K562 (cell line): ENCODE measurements around the gene OR13A1. TPM values are rescaled to one million over a fixed set of nuclear protein-coding genes. Genes with fewer than 3 reads are reported as not detected.
A peak's percentile ranks its signal among the peaks of the same experiment; 100 is the strongest.

Source experiments
- ATAC-seq: fragments of 200-7000 bp; cut with Tn5 transposase; 3 replicates; pipeline ENCODE4 v1.9.1; 2020; ENCODE audit warnings: moderate library complexity
- BruUV-seq: library from RNA; stranded (reverse); fragments of 400-500 nt; replicated peaks from 2 replicates; lab custom pipeline; 2021; lab: Mats Ljungman, UMichigan
- CTCF ChIA-PET: fragments of 300-600 bp; formaldehyde crosslinking; extraction: SDS; loops from one replicate; lab custom pipeline; 2021; ENCODE audit warnings: low intra/inter-chr PET ratio; lab: Yijun Ruan, JAX
- POLR2A ChIA-PET: fragments of 300-600, 350-650 bp; sonication (Branson Sonifier 250); formaldehyde crosslinking; extraction: SDS; loops from one replicate; lab custom pipeline; 2021; ENCODE audit warnings: antibody characterized with exemption, inconsistent platforms; lab: Yijun Ruan, JAX
- DNase-seq, 4 experiments: peaks; one replicate each; pipeline versions ENCODE4 v3.0.0 to v3.0.0-alpha.2; 2011 to 2018; ENCODE audit warnings: low spot score in 3 of 4, mixed read lengths in 3 of 4; ENCODE audit errors: extremely low read depth in 1 of 4
- FAIRE-seq: peaks from 2 replicates; lab custom pipeline; 2011; peaks lifted over from hg19 to GRCh38; lab: Jason Lieb, UNC
- H2AFZ ChIP-seq: 2 replicates; pipeline ENCODE4 v1.6.0; 2011; ENCODE audit warnings: low read depth, low read length, control low read depth, inconsistent platforms
- H3K27ac ChIP-seq: fragments of 200-600 bp; 3 replicates; pipeline ENCODE4 v1.8.0; 2011; ENCODE audit warnings: low read depth, mild to moderate bottlenecking, control low read depth, inconsistent platforms, low read length, moderate library complexity, mixed read lengths; ENCODE audit errors: extremely low read depth
- H3K27me3 ChIP-seq, 2 experiments: fragments of 300-600 bp in 1 of 2; 2 replicates in 1 of 2; 3 replicates in 1 of 2; pipeline versions ENCODE4 v1.6.0 to v1.8.0; 2011; ENCODE audit warnings: inconsistent platforms in 2 of 2, low read length in 2 of 2, mild to moderate bottlenecking in 1 of 2, mixed read lengths in 1 of 2, moderate library complexity in 1 of 2; ENCODE audit not compliant: control insufficient read depth in 2 of 2, insufficient read depth in 2 of 2
- H3K36me3 ChIP-seq: fragments of 300-600 bp; 3 replicates; pipeline ENCODE4 v1.8.0; 2011; ENCODE audit warnings: mild to moderate bottlenecking, low read length, inconsistent platforms; ENCODE audit not compliant: control insufficient read depth, insufficient read depth
- H3K4me1 ChIP-seq, 2 experiments: fragments of 200-600 bp in 1 of 2; replicated peaks in 1 of 2; 2 replicates in 1 of 2; 3 replicates in 1 of 2; pipeline versions ENCODE4 v1.5.1 to v1.8.0; 2011; ENCODE audit warnings: inconsistent platforms in 2 of 2, low read length in 2 of 2, mild to moderate bottlenecking in 1 of 2, mixed read lengths in 1 of 2, moderate library complexity in 1 of 2; ENCODE audit not compliant: control insufficient read depth in 2 of 2, insufficient read depth in 2 of 2
- H3K4me2 ChIP-seq: 2 replicates; pipeline ENCODE4 v1.6.1; 2011; ENCODE audit warnings: low read length, control low read depth, inconsistent platforms, mixed read lengths; ENCODE audit not compliant: insufficient read depth
- H3K4me3 ChIP-seq: fragments of 200-600 bp; sonication (generic), shearing (Covaris generic); 2 replicates; pipeline ENCODE4 v1.5.1; 2016; ENCODE audit warnings: control low read depth, inconsistent platforms
- H3K79me2 ChIP-seq: fragments of 200-600 bp; 3 replicates; pipeline ENCODE4 v1.8.0; 2011; ENCODE audit warnings: low read length, inconsistent platforms; ENCODE audit not compliant: control insufficient read depth, insufficient read depth
- H3K9ac ChIP-seq, 2 experiments: 2 replicates each; pipeline versions ENCODE4 v1.6.0 to v1.6.1; 2011; ENCODE audit warnings: low read depth in 2 of 2, low read length in 2 of 2, control low read depth in 1 of 2, inconsistent platforms in 1 of 2, mild to moderate bottlenecking in 1 of 2, mixed read lengths in 1 of 2; ENCODE audit not compliant: insufficient read depth in 1 of 2
- H3K9me1 ChIP-seq: one replicate; pipeline ENCODE4 v1.6.0; 2011; ENCODE audit warnings: inconsistent platforms, mild to moderate bottlenecking, low read length, moderate library complexity; ENCODE audit not compliant: control insufficient read depth, insufficient read depth
- H3K9me3 ChIP-seq: replicated peaks from 2 replicates; pipeline ENCODE4 v1.5.1; 2011; ENCODE audit warnings: low read depth, low read length, inconsistent platforms; ENCODE audit not compliant: control insufficient read depth, insufficient read depth
- H4K20me1 ChIP-seq: replicated peaks from 2 replicates; pipeline ENCODE4 v1.6.1; 2011; ENCODE audit warnings: low read length, inconsistent platforms, mixed read lengths; ENCODE audit not compliant: control insufficient read depth, insufficient read depth
- CHD1 ChIP-seq: fragments of 200-600 bp; sonication (generic); IDR thresholded peaks from one replicate; pipeline ENCODE4 v1.6.1; 2012; ENCODE audit warnings: mild to moderate bottlenecking, moderate library complexity, low read length, inconsistent platforms
- GATAD2A ChIP-seq: fragments of 450-650 bp; IDR thresholded peaks from 2 replicates; pipeline ENCODE4 v1.6.1; 2017
- HCFC1 ChIP-seq: IDR thresholded peaks from 2 replicates; pipeline ENCODE4 v1.6.1; 2012; ENCODE audit warnings: low read depth, low read length, improper control_type of control experiment
- HDAC2 ChIP-seq: fragments of 450-650 bp; IDR thresholded peaks from 2 replicates; pipeline ENCODE4 v1.6.1; 2016; ENCODE audit warnings: mild to moderate bottlenecking
- POLR2A ChIP-seq: fragments of 450-650 bp; conservative IDR thresholded peaks from 2 replicates; pipeline ENCODE4 v1.6.1; 2016
- POLR3A ChIP-seq: IDR thresholded peaks from 2 replicates; pipeline ENCODE4 v1.6.1; 2011; ENCODE audit warnings: borderline replicate concordance, mild to moderate bottlenecking, moderate library complexity; ENCODE audit not compliant: insufficient read length, insufficient read depth; ENCODE audit errors: extremely low read depth
- SMAD4 ChIP-seq: fragments of 250-450 bp; sonication (Bioruptor Pico); conservative IDR thresholded peaks from 2 replicates; pipeline ENCODE4 v1.8.0; 2021; ENCODE audit warnings: inconsistent platforms, mild to moderate bottlenecking, moderate library complexity
- ZBTB2 ChIP-seq: fragments of 450-650 bp; IDR thresholded peaks from 2 replicates; pipeline ENCODE4 v1.6.1; 2016; ENCODE audit warnings: antibody characterized with exemption
- ZNF696 ChIP-seq: fragments of 250-450 bp; sonication (Bioruptor Pico); conservative IDR thresholded peaks from 2 replicates; pipeline ENCODE4 v1.4.0; 2020; ENCODE audit warnings: mild to moderate bottlenecking, moderate library complexity
- ZNF75A ChIP-seq: fragments of 450-650 bp; formaldehyde crosslinking; IDR thresholded peaks from 2 replicates; pipeline ENCODE4 v1.4.0; 2020; ENCODE audit warnings: mild to moderate bottlenecking
- WGBS: fragments of 100-300 bp; shearing (Covaris generic); methylation state at CpG from one replicate; pipeline ENCODE4 v1.1.6; 2016; ENCODE audit warnings: low coverage, mixed read lengths; ENCODE audit not compliant: insufficient coverage; ENCODE audit errors: missing lambda C conversion rate; 5-methylcytosine and 5-hydroxymethylcytosine counted together
- in situ Hi-C: fragments of 300-500 bp; cut with MboI; formaldehyde crosslinking; loops from 4 replicates; pipeline ENCODE4 v1.15.0; 2018; ENCODE audit warnings: inconsistent platforms, mixed read lengths
- intact Hi-C: fragments of 100-400 bp; cut with micrococcal nuclease; formaldehyde crosslinking; loops from 2 replicates; pipeline ENCODE4 v1.14.2; 2022
- polyA plus RNA-seq, 8 experiments: library from polyadenylated mRNA; depleted of rRNA in 4 of 8; stranded (reverse) in 5 of 8; unstranded in 3 of 8; fragments of >200 nt; fragmentation: Nextera tagmentation in 2 of 8; fragmentation: Illumina TruSeq in 1 of 8; extraction: Ambion mirVana in 2 of 8; extraction: Trizol in 1 of 8; gene quantifications; 2 replicates each; pipeline versions ENCODE4 v1.2.1 to v1.2.3, GENCODE V29; 2011 to 2014; ENCODE audit warnings: inconsistent platforms in 1 of 8, missing spikeins in 1 of 8
- total RNA-seq, 7 experiments: library from RNA; depleted of rRNA in 6 of 7; stranded (reverse); fragments of >200 nt in 6 of 7; fragmentation: Illumina TruSeq in 2 of 7; extraction: Trizol in 2 of 7; gene quantifications; 2 replicates each; pipeline versions ENCODE4 v1.2.1 to v1.2.3, GENCODE V29; 2011 to 2021; ENCODE audit warnings: low replicate concordance in 1 of 7

Gene OR13A1
- total and polyA plus RNA-seq, 9 of the 15 experiments (the other 6 are each of a cell fraction or from before 2014, with no cell fraction given) = 0.03 to 0.11 (median 0.06) TPM; not detected in 3

DNA sequence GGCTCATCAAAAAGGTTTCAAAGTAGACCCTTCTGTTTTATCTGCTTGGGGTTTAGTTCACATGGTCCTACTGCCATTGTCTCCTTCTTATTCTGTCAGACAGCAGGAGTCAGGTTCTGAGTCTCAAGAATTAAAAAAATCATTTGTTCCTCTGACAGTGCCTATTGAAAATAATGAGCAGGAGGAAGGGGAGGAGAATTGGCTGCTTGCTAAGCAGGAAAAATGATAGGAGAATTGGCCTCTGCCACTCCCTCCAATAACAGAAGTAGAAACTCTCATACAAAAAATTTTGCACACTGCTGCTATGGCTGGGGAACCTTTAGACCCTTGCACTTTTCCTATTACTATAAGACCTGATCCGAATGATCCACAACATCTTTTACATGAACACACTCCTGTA lies 35.7 kb downstream of the OR13A1 start:
- H4K20me1 ChIP-seq = no peaks in the 10 kb centered on the region
- intact Hi-C loops (loop anchor here (2.0 kb wide), 1 partner anchor 21 kb away; no protein-coding TSS in a partner anchor), in situ Hi-C loops (no loop called here)
- peak overlapping the region; percentile 35 for H2AFZ ChIP-seq
- 27% methylated on average over 1 of the region's 1 CpG for WGBS
- TF ChIP-seq ZBTB2 (no peak), HCFC1 (no peak), SMAD4 (CRISPR knock-in tag) (no peak), ZNF696 (CRISPR knock-in tag) (no peak), POLR3A (no peak), HDAC2 (no peak), CHD1 (no peak), GATAD2A (no peak), ZNF75A (CRISPR knock-in tag) (no peak), POLR2A (no peak)
- H3K9me1 ChIP-seq = no peaks in the 10 kb centered on the region
- no peak overlapping the region for H3K4me3 ChIP-seq
- CTCF ChIA-PET = no interaction called here
- H3K27me3 ChIP-seq = no peaks in the 10 kb centered on the region
- peak overlapping the region; percentile 61; the same call in 1 of the 2 replicates for H3K4me2 ChIP-seq
- H3K9ac ChIP-seq = no peak overlapping the region
- H3K4me1 ChIP-seq = peaks cover 21 to 30% of the 10 kb centered on the region in 2 experiments
- H3K79me2 ChIP-seq = no peaks in the 10 kb centered on the region
- POLR2A ChIA-PET = interaction anchor here (0.9 kb wide), 1 partner anchor 8 kb away, joined by 3 read pairs; no protein-coding TSS in a partner anchor
- BruUV-seq = no TSS peak
- ATAC-seq (peak; percentile 39), DNase-seq (no peak), FAIRE-seq (no peak)
- H3K27ac ChIP-seq = peak overlapping the region; percentile 48
- peaks cover 2% of the 10 kb centered on the region; the same call in 1 of the 2 replicates for H3K9me3 ChIP-seq
- no peaks in the 10 kb centered on the region for H3K36me3 ChIP-seq
